Esophagus squamous epithelium (tissue), 5 donors: ENCODE results near the gene COQ10B. TPM values are rescaled to one million over a fixed set of nuclear protein-coding genes. Genes with fewer than 3 reads are reported as not detected.

Experiments used
- DNase-seq: peaks from one replicate; lab custom pipeline; 2025; lab: John Stamatoyannopoulos, UW
- H3K27ac ChIP-seq, 4 donors: fragments of 200-600 bp; sonication (generic); one replicate each; pipeline ENCODE4 v1.5.1; 2016 to 2019; ENCODE audit warnings: mild to moderate bottlenecking in 1 of 4
- H3K27me3 ChIP-seq, 4 donors: fragments of 200-600 bp; sonication (generic); 1 replicate in 3 of 4; 2 replicates in 1 of 4; pipeline versions ENCODE4 v1.5.1 to v1.6.0; 2017 to 2021; ENCODE audit warnings: antibody characterized with exemption in 1 of 4
- H3K36me3 ChIP-seq, 3 donors: fragments of 200-600 bp; sonication (generic); one replicate each; pipeline ENCODE4 v1.5.1; 2016 to 2019
- H3K4me1 ChIP-seq, 3 donors: fragments of 200-600 bp; sonication (generic); one replicate each; pipeline ENCODE4 v1.5.1; 2017 to 2019
- H3K4me3 ChIP-seq, 4 donors: fragments of 200-600 bp; sonication (generic); 1 replicate in 3 of 4; 2 replicates in 1 of 4; pipeline ENCODE4 v1.5.1; 2016 to 2019; ENCODE audit warnings: mild to moderate bottlenecking in 2 of 4, moderate library complexity in 1 of 4
- H3K9me3 ChIP-seq, 3 donors: fragments of 200-600 bp; sonication (generic); one replicate each; pipeline ENCODE4 v1.5.1; 2016 to 2019
- CTCF ChIP-seq, 6 experiments: fragments of 450-650 bp in 4 of 6; fragments of 200-600 bp in 2 of 6; sonication (generic) in 2 of 6; IDR thresholded peaks; one replicate each; pipeline ENCODE4 v1.5.1; 2016 to 2019; ENCODE audit warnings: antibody characterized with exemption in 6 of 6, mild to moderate bottlenecking in 4 of 6, moderate library complexity in 4 of 6
- POLR2A ChIP-seq, 4 donors: fragments of 450-650 bp; IDR thresholded peaks; one replicate each; pipeline ENCODE4 v1.6.1; 2017; ENCODE audit warnings: antibody characterized with exemption in 4 of 4, mild to moderate bottlenecking in 4 of 4, moderate library complexity in 3 of 4
- WGBS, 2 donors: methylation state at CpG; one replicate each; pipeline ENCODE4 v1.1.5; 2018; 5-methylcytosine and 5-hydroxymethylcytosine counted together
- intact Hi-C: fragments of 100-400 bp; cut with DNase I; formaldehyde crosslinking; loops from one replicate; pipeline ENCODE4 v1.15.0; 2022
- small RNA-seq, 4 donors: library from RNA; depleted of rRNA; stranded (forward); fragments of <200 nt; gene quantifications; one replicate each; pipeline ENCODE3, GENCODE V24; 2016
- total RNA-seq, 4 donors: library from RNA; depleted of rRNA; stranded (reverse); fragments of >200 nt; gene quantifications; one replicate each; pipeline ENCODE4 v1.1.0, GENCODE V29; 2016
- donor health status: DM: yes; HTN: yes; CAD: no.

Gene COQ10B
- total RNA-seq, 4 donors from 2014 or later = 15.9 to 26.3 (median 22.7) TPM

DNA sequence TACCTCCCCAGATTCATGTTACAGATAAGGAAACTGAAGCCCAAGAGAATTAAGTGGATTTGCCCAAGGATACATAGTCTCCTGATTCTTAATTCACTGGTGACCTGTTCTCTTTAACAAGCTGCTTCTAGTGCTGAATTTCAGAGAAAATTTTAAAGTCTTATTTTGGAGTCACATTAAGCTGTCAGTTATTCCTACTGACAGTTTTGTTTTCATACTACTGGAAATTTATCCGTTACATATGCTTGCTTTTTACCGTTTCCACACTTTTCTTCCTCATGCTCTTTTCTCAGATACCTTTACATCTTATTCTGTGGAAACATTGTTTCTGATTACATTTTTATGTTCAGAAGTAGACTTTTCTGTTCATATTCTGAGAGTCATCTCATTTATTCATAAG lies 63.8 kb downstream of the COQ10B start:
- H3K27me3 ChIP-seq = no peaks in the 10 kb centered on the region
- H3K36me3 ChIP-seq = peaks cover 0 to 29% (median 0%) of the 10 kb centered on the region in 3 donors
- no peak for TF ChIP-seq POLR2A (IDR thresholded peaks at IDR 0.05)
- no peak for TF ChIP-seq CTCF (IDR thresholded peaks at IDR 0.05)
- no peaks in the 10 kb centered on the region for H3K9me3 ChIP-seq
- H3K4me1 ChIP-seq = peaks cover 12 to 48% (median 24%) of the 10 kb centered on the region in 3 donors
- intact Hi-C loops = loop anchor here (10.0 kb wide), 1 partner anchor 188 kb away; the partner anchor contains the start of gene MARS2
- peak overlapping the region; percentile 85 to 96 (median 88) for H3K4me3 ChIP-seq
- DNase-seq = no peak
- 8 to 20% methylated on average over 2 of the region's 2 CpGs for WGBS, 2 donors
- peak overlapping the region in 2 of 4 donors; percentile 95 to 96 for H3K27ac ChIP-seq

Small RNAs within 50 kb of the gene (small RNA-seq; reads per million reads assigned to genes)
- gene RF00394 (0 reads per million in 4 donors), gene RNU6-1029P (0 reads per million in 4 donors)

Other genes starting within 250 kb of the COQ10B start
- gene ANKRD44, start 142.8 kb upstream of the COQ10B start, total RNA-seq = 10 to 100 TPM in 2 of 4 donors, 1 to 10 TPM in 2; 4.5 to 54.0 (median 11.4) TPM
- 100 to 1,000 TPM; 113 to 259 (median 149) TPM for gene SF3B1, start 18.5 kb upstream of the COQ10B start, total RNA-seq
- gene HSPD1, start 46.3 kb downstream of the COQ10B start, total RNA-seq = 100 to 1,000 TPM; 101 to 226 (median 177) TPM
- gene HSPE1, start 46.8 kb downstream of the COQ10B start, total RNA-seq = 100 to 1,000 TPM in 3 of 4 donors, 10 to 100 TPM in 1; 80.9 to 217 (median 138) TPM
- gene MOB4, start 62.5 kb downstream of the COQ10B start, total RNA-seq = 10 to 100 TPM; 30.7 to 47.1 (median 38.5) TPM
- gene RFTN2, start 222.0 kb downstream of the COQ10B start, total RNA-seq = 1 to 10 TPM in 3 of 4 donors, not detected in 1; 1.4 to 7.4 (median 2.7) TPM